HepG2 (cell line): ENCODE data around the gene TAF3. TPM values are rescaled to one million over a fixed set of nuclear protein-coding genes. Genes with fewer than 3 reads are reported as not detected.

ENCODE experiments used
- ATAC-seq: fragments of 200-7000 bp; cut with Tn5 transposase; 3 replicates; pipeline ENCODE4 v1.9.1; 2020; ENCODE audit warnings: mild to moderate bottlenecking, moderate library complexity
- BruUV-seq: library from RNA; stranded (reverse); fragments of 400-500 nt; replicated peaks from 2 replicates; lab custom pipeline; 2021; lab: Mats Ljungman, UMichigan
- CTCF ChIA-PET: fragments of 300-600 bp; formaldehyde crosslinking; extraction: SDS; loops from one replicate; lab custom pipeline; 2021; ENCODE audit warnings: low total read pairs, inconsistent platforms, low intra/inter-chr PET ratio; lab: Yijun Ruan, JAX
- POLR2A ChIA-PET: fragments of 350-600 bp; sonication (Branson Sonifier 250); formaldehyde crosslinking; loops from one replicate; lab custom pipeline; 2020; ENCODE audit warnings: antibody characterized with exemption, inconsistent platforms; lab: Yijun Ruan, JAX
- DNase-seq: peaks from one replicate; pipeline ENCODE4 v3.0.0-alpha.2; 2015; ENCODE audit warnings: low spot score
- FAIRE-seq: peaks from 3 replicates; lab custom pipeline; 2011; peaks lifted over from hg19 to GRCh38; lab: Jason Lieb, UNC
- H2AFZ ChIP-seq: one replicate; pipeline ENCODE4 v1.6.1; 2011; ENCODE audit warnings: low read length, inconsistent platforms
- H3K27ac ChIP-seq: fragments of 300-600 bp; 3 replicates; pipeline ENCODE4 v1.8.0; 2011; ENCODE audit warnings: mixed run types, mild to moderate bottlenecking, mixed read lengths, low read length, inconsistent platforms; ENCODE audit not compliant: insufficient read depth; ENCODE audit errors: extremely low read length
- H3K27me3 ChIP-seq, 2 experiments: fragments of 200-600 bp in 1 of 2; 2 replicates in 1 of 2; 3 replicates in 1 of 2; pipeline versions ENCODE4 v1.6.0 to v1.8.0; 2011; ENCODE audit warnings: low read length in 2 of 2, mild to moderate bottlenecking in 2 of 2, moderate library complexity in 2 of 2, inconsistent platforms in 1 of 2; ENCODE audit not compliant: insufficient read depth in 2 of 2, control insufficient read depth in 1 of 2
- H3K36me3 ChIP-seq, 2 experiments: fragments of 200-600 bp in 1 of 2; replicated peaks in 1 of 2; 2 replicates in 1 of 2; 3 replicates in 1 of 2; pipeline versions ENCODE4 v1.5.1 to v1.8.0; 2011; ENCODE audit warnings: low read length in 2 of 2, inconsistent platforms in 1 of 2; ENCODE audit not compliant: insufficient read depth in 2 of 2, control insufficient read depth in 1 of 2
- H3K4me1 ChIP-seq: 2 replicates; pipeline ENCODE4 v1.5.1; 2012; ENCODE audit warnings: low read length, inconsistent platforms; ENCODE audit not compliant: insufficient read depth
- H3K4me2 ChIP-seq: 2 replicates; pipeline ENCODE4 v1.6.0; 2011; ENCODE audit warnings: low read depth, low read length, inconsistent platforms
- H3K4me3 ChIP-seq, 3 experiments: fragments of 200-600 bp in 1 of 3; sonication (generic), shearing (Covaris generic) in 1 of 3; replicated peaks in 1 of 3; 2 replicates each; pipeline ENCODE4 v1.5.1; 2011 to 2016; ENCODE audit warnings: low read length in 3 of 3, inconsistent platforms in 2 of 3, low read depth in 2 of 3, mild to moderate bottlenecking in 2 of 3, control low read depth in 1 of 3, mixed read lengths in 1 of 3; ENCODE audit not compliant: insufficient read depth in 1 of 3
- H3K79me2 ChIP-seq: one replicate; pipeline ENCODE4 v1.6.1; 2011; ENCODE audit warnings: low read length, inconsistent platforms; ENCODE audit not compliant: insufficient read depth
- H3K9ac ChIP-seq: 2 replicates; pipeline ENCODE4 v1.6.0; 2011; ENCODE audit warnings: mild to moderate bottlenecking, low read depth, low read length, inconsistent platforms; ENCODE audit not compliant: insufficient read depth
- H3K9me3 ChIP-seq: 2 replicates; pipeline ENCODE4 v1.5.1; 2012; ENCODE audit warnings: mild to moderate bottlenecking, low read length
- H4K20me1 ChIP-seq: 2 replicates; pipeline ENCODE4 v1.6.0; 2011; ENCODE audit warnings: inconsistent platforms, mild to moderate bottlenecking, low read length, moderate library complexity; ENCODE audit not compliant: insufficient read depth
- ARID2 ChIP-seq: sonication (generic); formaldehyde crosslinking; IDR thresholded peaks from 2 replicates; pipeline ENCODE4 v1.8.1; 2022; ENCODE audit warnings: mild to moderate bottlenecking, missing genetic modification reagents, borderline replicate concordance
- EHMT2 ChIP-seq: fragments of 200-600 bp; sonication (generic); IDR thresholded peaks from 2 replicates; pipeline ENCODE4 v1.7.0; 2017; ENCODE audit warnings: antibody characterized with exemption, low read depth, low read length, borderline replicate concordance
- MAFF ChIP-seq: IDR thresholded peaks from 2 replicates; pipeline ENCODE4 v1.6.1; 2011; ENCODE audit warnings: low read depth, low read length, improper control_type of control experiment
- POLR2AphosphoS2 ChIP-seq: IDR thresholded peaks from 2 replicates; pipeline ENCODE4 v1.6.1; 2011; ENCODE audit warnings: low read depth, low read length, improper control_type of control experiment
- ZNF326 ChIP-seq: sonication (generic); formaldehyde crosslinking; IDR thresholded peaks from 2 replicates; pipeline ENCODE4 v1.4.0; 2020; ENCODE audit warnings: missing genetic modification reagents, borderline replicate concordance
- ZNF672 ChIP-seq: sonication (generic); formaldehyde crosslinking; IDR thresholded peaks from 2 replicates; pipeline ENCODE4 v1.8.1; 2022; ENCODE audit warnings: missing genetic modification reagents
- ZSCAN21 ChIP-seq: sonication (generic); formaldehyde crosslinking; IDR thresholded peaks from 2 replicates; pipeline ENCODE4 v1.8.0; 2022; ENCODE audit warnings: mild to moderate bottlenecking, missing genetic modification reagents, moderate library complexity, borderline replicate concordance
- WGBS: methylation state at CpG from one replicate; pipeline ENCODE4 v1.1.6; 2017; ENCODE audit warnings: low lambda C conversion rate; 5-methylcytosine and 5-hydroxymethylcytosine counted together
- in situ Hi-C: cut with HindIII; loops from 2 replicates; pipeline ENCODE4 v1.10.0; 2017; ENCODE audit warnings: low pct_unique_long_range_greater_than_20kb; ENCODE audit not compliant: extremely low pct_ligation_motif_present
- intact Hi-C: fragments of 100-400 bp; cut with micrococcal nuclease; formaldehyde crosslinking; loops from one replicate; pipeline ENCODE4 v1.10.0; 2022; ENCODE audit not compliant: unreplicated experiment
- polyA plus RNA-seq, 8 experiments: library from polyadenylated mRNA; depleted of rRNA in 3 of 8; stranded (reverse) in 7 of 8; unstranded in 1 of 8; fragments of >200 nt; fragmentation: Illumina TruSeq in 4 of 8; extraction: Trizol in 4 of 8; gene quantifications; 2 replicates each; pipeline versions ENCODE4 v1.2.1 to v1.2.3, GENCODE V29; 2011 to 2016; ENCODE audit warnings: low read depth in 4 of 8, missing spikeins in 1 of 8, mixed read lengths in 1 of 8; ENCODE audit not compliant: insufficient read depth in 1 of 8
- total RNA-seq, 5 experiments: library from RNA; depleted of rRNA; stranded (reverse); fragments of >200 nt; fragmentation: Illumina TruSeq; extraction: Trizol; gene quantifications; 2 replicates each; pipeline ENCODE4 v1.2.3, GENCODE V29; 2016; ENCODE audit warnings: low read depth in 1 of 5
- TF ChIP-seq, protein P1 (sequence below): sonication (generic); formaldehyde crosslinking; IDR thresholded peaks from 2 replicates; pipeline ENCODE4 v1.5.0; 2020; ENCODE audit warnings: missing genetic modification reagents
- TF ChIP-seq, protein P2 (sequence below): sonication (generic); formaldehyde crosslinking; IDR thresholded peaks from 2 replicates; pipeline ENCODE4 v1.5.1; 2020; ENCODE audit warnings: mild to moderate bottlenecking, missing genetic modification reagents
- TF ChIP-seq, protein P3 (sequence below): sonication (generic); formaldehyde crosslinking; conservative IDR thresholded peaks from 2 replicates; pipeline ENCODE4 v1.8.0; 2022; ENCODE audit warnings: mild to moderate bottlenecking, moderate library complexity, missing genetic modification reagents

TAF3 gene
- total and polyA plus RNA-seq, 2 of the 13 experiments (the other 11 are each of a cell fraction or from before 2014, with no cell fraction given) = 1.7 to 2.9 TPM

DNA sequence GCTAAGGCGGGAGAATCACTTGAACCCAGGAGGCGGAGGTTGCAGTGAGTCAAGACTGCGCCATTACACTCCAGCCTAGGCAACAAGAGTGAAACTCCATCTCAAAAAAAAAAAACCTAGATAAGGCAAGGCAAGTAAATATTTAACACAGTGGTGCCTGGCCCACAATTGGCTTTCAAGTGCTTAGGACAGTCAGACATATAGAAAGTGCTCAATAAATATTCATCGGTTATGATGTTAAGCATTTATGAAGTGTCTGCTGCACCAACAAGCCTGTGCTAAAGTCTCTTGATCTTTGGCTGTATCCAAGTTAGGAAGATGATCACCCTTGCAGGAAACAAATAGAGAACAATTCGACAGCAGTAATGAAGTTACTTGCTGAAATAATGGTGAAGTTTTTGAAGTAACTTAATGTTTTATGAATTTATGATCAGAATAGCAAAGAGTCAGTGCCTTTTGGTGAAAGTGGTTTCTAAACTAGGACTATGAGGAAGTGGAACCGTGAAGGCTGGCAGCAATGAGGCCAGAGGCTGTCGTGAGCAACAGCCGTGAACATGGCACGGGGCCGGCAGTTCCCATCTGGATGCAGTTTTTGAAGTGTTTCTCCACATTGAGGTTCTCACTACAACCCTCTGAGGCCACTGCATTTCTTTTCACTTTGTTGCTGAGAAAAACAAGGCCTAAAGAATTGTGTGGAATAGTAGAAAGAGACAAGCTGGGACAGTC is 188.1 kb downstream of the TAF3 start (continued):
- TF ChIP-seq, protein P1, sequence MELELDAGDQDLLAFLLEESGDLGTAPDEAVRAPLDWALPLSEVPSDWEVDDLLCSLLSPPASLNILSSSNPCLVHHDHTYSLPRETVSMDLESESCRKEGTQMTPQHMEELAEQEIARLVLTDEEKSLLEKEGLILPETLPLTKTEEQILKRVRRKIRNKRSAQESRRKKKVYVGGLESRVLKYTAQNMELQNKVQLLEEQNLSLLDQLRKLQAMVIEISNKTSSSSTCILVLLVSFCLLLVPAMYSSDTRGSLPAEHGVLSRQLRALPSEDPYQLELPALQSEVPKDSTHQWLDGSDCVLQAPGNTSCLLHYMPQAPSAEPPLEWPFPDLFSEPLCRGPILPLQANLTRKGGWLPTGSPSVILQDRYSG (CRISPR knock-in tag) = no peak

DNA sequence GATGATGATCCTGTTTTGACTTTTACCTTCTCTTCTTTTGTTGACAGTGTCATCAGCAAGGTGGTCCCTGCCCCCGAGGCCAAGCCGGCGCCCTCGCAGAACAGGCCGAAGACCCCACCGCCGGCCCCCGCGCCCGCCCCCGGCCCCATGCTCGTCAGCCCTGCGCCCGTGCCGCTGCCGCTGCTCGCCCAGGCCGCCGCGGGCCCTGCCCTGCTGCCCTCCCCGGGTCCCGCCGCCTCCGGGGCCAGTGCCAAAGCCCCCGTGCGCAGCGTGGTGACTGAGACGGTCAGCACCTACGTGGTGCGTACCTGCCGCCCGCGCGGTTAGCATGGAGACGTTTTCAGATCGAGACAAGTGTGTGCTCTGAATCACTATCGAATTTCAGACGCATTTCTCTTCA is 190.7 kb downstream of the TAF3 start:
- DNase-seq (no peak), FAIRE-seq (no peak), ATAC-seq (no peak)
- in situ Hi-C loops = no loop called here
- Histone ChIP-seq H2AFZ (no peak overlapping the region), H3K4me1 (peaks cover 13% of the 10 kb centered on the region), H3K9ac (no peak overlapping the region), H3K27me3 (no peaks in the 10 kb centered on the region), H3K27ac (no peak overlapping the region), H3K4me3 (no peak overlapping the region), H4K20me1 (no peaks in the 10 kb centered on the region), H3K79me2 (no peaks in the 10 kb centered on the region), H3K4me2 (no peak overlapping the region), H3K9me3 (peaks cover 9% of the 10 kb centered on the region), H3K36me3 (peaks cover 2 to 8% of the 10 kb centered on the region in 2 experiments; a peak in 2 of 5 replicates)
- BruUV-seq = no TSS peak
- WGBS = 97% methylated on average over 38 of the region's 38 CpGs
- intact Hi-C loops = no loop called here
- no peak for TF ChIP-seq ZSCAN21 (CRISPR knock-in tag)
- no peak for TF ChIP-seq EHMT2
- no peak for TF ChIP-seq ZNF672
- POLR2A ChIA-PET = no interaction called here
- CTCF ChIA-PET = no interaction called here

DNA sequence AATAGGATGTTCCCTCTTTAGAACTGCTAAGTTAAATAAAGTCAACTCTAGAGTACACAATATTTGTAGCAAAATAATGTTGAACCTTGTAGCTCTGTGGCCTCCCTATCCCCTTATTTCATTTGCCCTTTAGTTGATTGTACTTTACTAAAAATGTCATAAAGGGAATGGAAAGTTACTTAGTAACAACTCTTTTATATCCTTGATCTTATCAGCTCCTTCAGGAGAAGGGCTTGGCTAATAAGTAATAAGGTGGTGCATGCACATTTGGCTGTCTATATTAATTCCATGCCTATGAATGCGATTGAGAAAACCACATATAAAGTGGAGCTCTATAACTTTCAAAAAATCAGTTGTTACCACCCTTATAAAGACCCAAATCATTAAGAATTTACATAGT is 194.7 kb downstream of the TAF3 start:
- WGBS = 92% methylated on average over 1 of the region's 1 CpG
- TF ChIP-seq, protein P2, sequence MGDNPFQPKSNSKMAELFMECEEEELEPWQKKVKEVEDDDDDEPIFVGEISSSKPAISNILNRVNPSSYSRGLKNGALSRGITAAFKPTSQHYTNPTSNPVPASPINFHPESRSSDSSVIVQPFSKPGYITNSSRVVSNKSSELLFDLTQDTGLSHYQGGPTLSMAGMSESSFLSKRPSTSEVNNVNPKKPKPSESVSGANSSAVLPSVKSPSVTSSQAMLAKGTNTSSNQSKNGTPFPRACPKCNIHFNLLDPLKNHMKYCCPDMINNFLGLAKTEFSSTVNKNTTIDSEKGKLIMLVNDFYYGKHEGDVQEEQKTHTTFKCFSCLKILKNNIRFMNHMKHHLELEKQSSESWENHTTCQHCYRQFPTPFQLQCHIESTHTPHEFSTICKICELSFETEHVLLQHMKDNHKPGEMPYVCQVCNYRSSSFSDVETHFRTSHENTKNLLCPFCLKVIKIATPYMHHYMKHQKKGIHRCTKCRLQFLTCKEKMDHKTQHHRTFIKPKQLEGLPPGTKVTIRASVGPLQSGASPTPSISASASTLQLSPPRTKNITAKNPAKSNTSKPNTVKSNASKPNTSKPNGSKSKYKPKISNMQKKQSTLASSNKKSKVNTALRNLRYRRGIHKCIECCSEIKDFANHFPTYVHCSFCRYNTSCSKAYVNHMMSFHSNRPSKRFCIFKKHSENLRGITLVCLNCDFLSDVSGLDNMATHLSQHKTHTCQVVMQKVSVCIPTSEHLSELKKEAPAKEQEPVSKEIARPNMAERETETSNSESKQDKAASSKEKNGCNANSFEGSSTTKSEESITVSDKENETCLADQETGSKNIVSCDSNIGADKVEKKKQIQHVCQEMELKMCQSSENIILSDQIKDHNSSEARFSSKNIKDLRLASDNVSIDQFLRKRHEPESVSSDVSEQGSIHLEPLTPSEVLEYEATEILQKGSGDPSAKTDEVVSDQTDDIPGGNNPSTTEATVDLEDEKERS (CRISPR knock-in tag) = no peak
- TF ChIP-seq ZNF326 (CRISPR knock-in tag) (no peak), MAFF (no peak), ARID2 (CRISPR knock-in tag) (no peak), POLR2AphosphoS2 (no peak)
- TF ChIP-seq, protein P3, sequence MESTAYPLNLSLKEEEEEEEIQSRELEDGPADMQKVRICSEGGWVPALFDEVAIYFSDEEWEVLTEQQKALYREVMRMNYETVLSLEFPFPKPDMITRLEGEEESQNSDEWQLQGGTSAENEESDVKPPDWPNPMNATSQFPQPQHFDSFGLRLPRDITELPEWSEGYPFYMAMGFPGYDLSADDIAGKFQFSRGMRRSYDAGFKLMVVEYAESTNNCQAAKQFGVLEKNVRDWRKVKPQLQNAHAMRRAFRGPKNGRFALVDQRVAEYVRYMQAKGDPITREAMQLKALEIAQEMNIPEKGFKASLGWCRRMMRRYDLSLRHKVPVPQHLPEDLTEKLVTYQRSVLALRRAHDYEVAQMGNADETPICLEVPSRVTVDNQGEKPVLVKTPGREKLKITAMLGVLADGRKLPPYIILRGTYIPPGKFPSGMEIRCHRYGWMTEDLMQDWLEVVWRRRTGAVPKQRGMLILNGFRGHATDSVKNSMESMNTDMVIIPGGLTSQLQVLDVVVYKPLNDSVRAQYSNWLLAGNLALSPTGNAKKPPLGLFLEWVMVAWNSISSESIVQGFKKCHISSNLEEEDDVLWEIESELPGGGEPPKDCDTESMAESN (CRISPR knock-in tag) = no peak

More for the DNA sequence above, 194.7 kb downstream of the TAF3 start:
- no peak for DNase-seq
- in situ Hi-C loops = no loop called here
- ChIA-PET CTCF (no interaction called here), POLR2A (no interaction called here)
- H3K9ac ChIP-seq = no peak overlapping the region
- H3K36me3 ChIP-seq = peaks cover 2 to 13% of the 10 kb centered on the region in 2 experiments; a peak in 2 of 5 replicates
- no peak for FAIRE-seq
- no peaks in the 10 kb centered on the region for H3K79me2 ChIP-seq
- H3K27me3 ChIP-seq = no peaks in the 10 kb centered on the region
- H3K4me2 ChIP-seq = no peak overlapping the region
- BruUV-seq = no TSS peak
- H2AFZ ChIP-seq = no peak overlapping the region
- intact Hi-C loops = no loop called here
- no peaks in the 10 kb centered on the region for H4K20me1 ChIP-seq
- H3K4me1 ChIP-seq = peaks cover 13% of the 10 kb centered on the region
- H3K27ac ChIP-seq = no peak overlapping the region
- no peak for ATAC-seq
- H3K4me3 ChIP-seq = no peak overlapping the region
- no peaks in the 10 kb centered on the region for H3K9me3 ChIP-seq
